SK-N-SH (cell line): Measurements from ENCODE around the gene TAF1B. TPM values are rescaled to one million over a fixed set of nuclear protein-coding genes. Genes with fewer than 3 reads are reported as not detected.
A peak's percentile ranks its signal among the peaks of the same experiment; 100 is the strongest.

ENCODE experiments used
- CTCF ChIA-PET: fragments of 300-600, 350-600 bp; formaldehyde crosslinking; extraction: SDS; loops from one replicate; lab custom pipeline; 2021; lab: Yijun Ruan, JAX
- POLR2A ChIA-PET: fragments of 350-600 bp; sonication (Branson Sonifier 250); formaldehyde crosslinking; extraction: SDS; loops from one replicate; lab custom pipeline; 2020; ENCODE audit warnings: antibody characterized with exemption, inconsistent platforms; lab: Yijun Ruan, JAX
- DNase-seq: peaks from one replicate; pipeline ENCODE4 v3.0.0; 2012
- H2AFZ ChIP-seq: fragments of 200-600 bp; sonication (generic); 2 replicates; pipeline ENCODE4 v1.8.1; 2016; ENCODE audit warnings: antibody characterized with exemption, mild to moderate bottlenecking, low read depth
- H3F3A ChIP-seq: fragments of 200-600 bp; sonication (generic); replicated peaks from 2 replicates; pipeline ENCODE3; 2016; ENCODE audit warnings: antibody characterized with exemption, mild to moderate bottlenecking; ENCODE audit not compliant: insufficient read depth
- H3K27ac ChIP-seq, 2 experiments: fragments of 200-500 bp in 1 of 2; fragments of 200-600 bp in 1 of 2; sonication (Bioruptor generic) in 1 of 2; sonication (generic), shearing (Covaris generic) in 1 of 2; 2 replicates each; pipeline versions ENCODE4 v1.5.1 to v1.6.1; 2014 to 2016; ENCODE audit warnings: low read depth in 2 of 2, inconsistent platforms in 1 of 2, low read length in 1 of 2, mild to moderate bottlenecking in 1 of 2, mixed read lengths in 1 of 2
- H3K27me3 ChIP-seq: fragments of 200-600 bp; sonication (generic), shearing (Covaris generic); 2 replicates; pipeline ENCODE4 v1.6.1; 2016; ENCODE audit warnings: mixed run types; ENCODE audit not compliant: insufficient read depth
- H3K36me3 ChIP-seq, 2 experiments: fragments of 200-500 bp in 1 of 2; fragments of 200-600 bp in 1 of 2; sonication (Bioruptor generic) in 1 of 2; sonication (generic) in 1 of 2; replicated peaks in 1 of 2; 2 replicates each; pipeline versions ENCODE3 to v1.5.1; 2014 to 2016; ENCODE audit warnings: low read length in 1 of 2, mild to moderate bottlenecking in 1 of 2; ENCODE audit not compliant: insufficient read depth in 2 of 2, control insufficient read depth in 1 of 2
- H3K4me1 ChIP-seq, 2 experiments: fragments of 200-500 bp in 1 of 2; fragments of 200-600 bp in 1 of 2; sonication (Bioruptor generic) in 1 of 2; sonication (generic), shearing (Covaris generic) in 1 of 2; 2 replicates each; pipeline versions ENCODE4 v1.5.1 to v1.6.1; 2014 to 2016; ENCODE audit warnings: low read depth in 1 of 2, low read length in 1 of 2, mixed run types in 1 of 2; ENCODE audit not compliant: insufficient read depth in 2 of 2, control insufficient read depth in 1 of 2
- H3K4me2 ChIP-seq: fragments of 200-600 bp; sonication (generic), shearing (Covaris generic); 2 replicates; pipeline ENCODE4 v1.6.1; 2017; ENCODE audit warnings: mixed run types
- H3K4me3 ChIP-seq, 2 experiments: fragments of 200-500 bp in 1 of 2; fragments of 200-600 bp in 1 of 2; sonication (Bioruptor generic) in 1 of 2; sonication (generic), shearing (Covaris generic) in 1 of 2; 2 replicates each; pipeline versions ENCODE4 v1.5.1 to v1.8.1; 2014 to 2016; ENCODE audit warnings: low read depth in 2 of 2, inconsistent platforms in 1 of 2, low read length in 1 of 2, mild to moderate bottlenecking in 1 of 2, mixed read lengths in 1 of 2, moderate library complexity in 1 of 2
- H3K79me2 ChIP-seq: fragments of 200-600 bp; sonication (generic); 2 replicates; pipeline ENCODE4 v1.8.1; 2017; ENCODE audit warnings: mild to moderate bottlenecking; ENCODE audit not compliant: insufficient read depth
- H3K9ac ChIP-seq: fragments of 200-600 bp; sonication (generic); 2 replicates; pipeline ENCODE4 v1.6.1; 2017; ENCODE audit warnings: mixed run types
- H3K9me2 ChIP-seq: fragments of 200-600 bp; sonication (generic); 2 replicates; pipeline ENCODE4 v1.6.1; 2017; ENCODE audit warnings: mixed run types
- H3K9me3 ChIP-seq: fragments of 200-600 bp; sonication (generic); 2 replicates; pipeline ENCODE4 v1.6.1; 2017; ENCODE audit warnings: mixed run types, mild to moderate bottlenecking, moderate library complexity
- H4K20me1 ChIP-seq: fragments of 200-600 bp; sonication (generic); 2 replicates; pipeline ENCODE4 v1.6.1; 2017; ENCODE audit warnings: mild to moderate bottlenecking, mixed run types; ENCODE audit not compliant: insufficient read depth
- CHD2 ChIP-seq: fragments of 150-350 bp; IDR thresholded peaks from 2 replicates; pipeline ENCODE4 v1.6.1; 2018; ENCODE audit warnings: low read length; ENCODE audit not compliant: partially characterized antibody
- ELF1 ChIP-seq: IDR thresholded peaks from 2 replicates; pipeline ENCODE4 v1.4.0; 2012
- EP300 ChIP-seq, 2 experiments: IDR thresholded peaks; 2 replicates each; pipeline versions ENCODE4 v1.4.0 to v1.6.1; 2012; ENCODE audit warnings: borderline replicate concordance in 1 of 2, low read depth in 1 of 2, low read length in 1 of 2
- EZH2phosphoT487 ChIP-seq: fragments of 200-600 bp; sonication (generic); IDR thresholded peaks from 2 replicates; pipeline ENCODE4 v1.6.1; 2017; ENCODE audit warnings: low read depth, mixed run types, mild to moderate bottlenecking, antibody characterized with exemption, moderate library complexity, borderline replicate concordance
- FOSL2 ChIP-seq: IDR thresholded peaks from 2 replicates; pipeline ENCODE4 v1.4.0; 2012; ENCODE audit warnings: low read depth, mild to moderate bottlenecking, moderate library complexity, borderline replicate concordance
- FOXJ3 ChIP-seq: sonication (generic); formaldehyde crosslinking; IDR thresholded peaks from 2 replicates; pipeline ENCODE4 v1.5.1; 2020; ENCODE audit warnings: mild to moderate bottlenecking, missing genetic modification reagents
- GABPA ChIP-seq: IDR thresholded peaks from 2 replicates; pipeline ENCODE4 v1.4.0; 2012; ENCODE audit warnings: low read depth, mild to moderate bottlenecking
- GATA2 ChIP-seq: sonication (generic); formaldehyde crosslinking; IDR thresholded peaks from 2 replicates; pipeline ENCODE4 v1.5.0; 2020; ENCODE audit warnings: mild to moderate bottlenecking, missing genetic modification reagents
- POLR2AphosphoS5 ChIP-seq: IDR thresholded peaks from 2 replicates; pipeline ENCODE4 v1.6.1; 2012; ENCODE audit warnings: low read depth, low read length
- RAD21 ChIP-seq: IDR thresholded peaks from 2 replicates; pipeline ENCODE4 v1.6.1; 2012; ENCODE audit warnings: mild to moderate bottlenecking, low read length
- RFX5 ChIP-seq: IDR thresholded peaks from 2 replicates; pipeline ENCODE4 v1.6.1; 2012; ENCODE audit warnings: mild to moderate bottlenecking, improper control_type of control experiment, low read length
- SIN3A ChIP-seq: IDR thresholded peaks from 2 replicates; pipeline ENCODE4 v1.6.1; 2012; ENCODE audit warnings: low read depth, mild to moderate bottlenecking, low read length, moderate library complexity, borderline replicate concordance
- TAF1 ChIP-seq: IDR thresholded peaks from 2 replicates; pipeline ENCODE4 v1.6.1; 2012; ENCODE audit warnings: low read depth, mild to moderate bottlenecking, low read length, moderate library complexity, borderline replicate concordance
- TCF12 ChIP-seq: IDR thresholded peaks from 2 replicates; pipeline ENCODE4 v1.4.0; 2012
- YY1 ChIP-seq: IDR thresholded peaks from 2 replicates; pipeline ENCODE4 v1.4.0; 2012; ENCODE audit warnings: low read depth, mild to moderate bottlenecking
- WGBS: methylation state at CpG from one replicate; pipeline ENCODE4 v1.1.6; 2017; ENCODE audit warnings: low lambda C conversion rate; 5-methylcytosine and 5-hydroxymethylcytosine counted together
- polyA plus RNA-seq, 3 experiments: library from polyadenylated mRNA; depleted of rRNA; stranded (reverse); fragments of >200 nt; gene quantifications; 2 replicates each; pipeline ENCODE4 v1.2.3, GENCODE V29; 2012
- TF ChIP-seq, protein P1 (sequence below): fragments of 200-600 bp; sonication (generic); IDR thresholded peaks from 2 replicates; pipeline ENCODE4 v1.6.1; 2017; ENCODE audit warnings: antibody characterized with exemption, mild to moderate bottlenecking, moderate library complexity
- TF ChIP-seq, protein P2 (sequence below): IDR thresholded peaks from 2 replicates; pipeline ENCODE4 v1.4.0; 2012; ENCODE audit warnings: low read depth
- TF ChIP-seq, protein P3 (sequence below): IDR thresholded peaks from 2 replicates; pipeline ENCODE4 v1.4.0; 2012; ENCODE audit warnings: low read depth, borderline replicate concordance
- TF ChIP-seq, protein P4 (sequence below): fragments of 150-350 bp; IDR thresholded peaks from 2 replicates; pipeline ENCODE4 v1.6.1; 2016; ENCODE audit warnings: mild to moderate bottlenecking, low read depth, low read length

TAF1B gene
- polyA plus RNA-seq, 1 of the 3 experiments (the other 2 are of a cell fraction) = 7.8 TPM

DNA sequence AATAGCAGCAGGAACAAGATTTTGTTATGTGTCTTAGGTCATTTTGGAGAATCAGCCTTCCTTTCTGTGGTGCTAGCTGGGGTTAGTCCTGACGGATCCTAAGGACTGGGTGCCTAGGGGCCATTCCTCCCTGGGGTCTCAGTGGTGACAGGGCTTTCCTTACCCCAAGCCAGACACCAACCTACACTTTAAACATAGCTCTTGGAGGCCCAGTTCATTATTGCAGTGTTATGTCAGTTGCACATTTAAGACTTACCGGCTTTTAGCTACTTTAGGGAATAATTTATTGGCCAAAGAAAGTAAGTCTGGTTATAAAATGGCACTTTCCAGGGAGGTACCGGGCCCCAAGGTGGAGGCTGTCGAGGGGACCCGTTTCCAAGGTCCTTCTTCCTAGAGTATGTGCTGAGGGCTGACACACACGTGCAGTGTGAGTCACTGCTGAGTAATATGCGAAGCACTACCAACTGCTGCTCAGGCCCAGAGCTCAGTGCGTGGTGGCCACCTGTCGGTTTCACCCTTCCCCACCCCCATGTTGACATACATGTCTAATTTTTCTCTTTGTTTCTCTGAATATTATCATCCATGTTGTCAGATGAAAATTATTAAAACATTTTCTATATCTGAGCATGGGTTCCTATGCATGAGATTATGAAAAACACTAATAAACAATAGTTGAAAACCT, 71.3 kb downstream of the TAF1B start (continued):
- TF ChIP-seq, protein P1, sequence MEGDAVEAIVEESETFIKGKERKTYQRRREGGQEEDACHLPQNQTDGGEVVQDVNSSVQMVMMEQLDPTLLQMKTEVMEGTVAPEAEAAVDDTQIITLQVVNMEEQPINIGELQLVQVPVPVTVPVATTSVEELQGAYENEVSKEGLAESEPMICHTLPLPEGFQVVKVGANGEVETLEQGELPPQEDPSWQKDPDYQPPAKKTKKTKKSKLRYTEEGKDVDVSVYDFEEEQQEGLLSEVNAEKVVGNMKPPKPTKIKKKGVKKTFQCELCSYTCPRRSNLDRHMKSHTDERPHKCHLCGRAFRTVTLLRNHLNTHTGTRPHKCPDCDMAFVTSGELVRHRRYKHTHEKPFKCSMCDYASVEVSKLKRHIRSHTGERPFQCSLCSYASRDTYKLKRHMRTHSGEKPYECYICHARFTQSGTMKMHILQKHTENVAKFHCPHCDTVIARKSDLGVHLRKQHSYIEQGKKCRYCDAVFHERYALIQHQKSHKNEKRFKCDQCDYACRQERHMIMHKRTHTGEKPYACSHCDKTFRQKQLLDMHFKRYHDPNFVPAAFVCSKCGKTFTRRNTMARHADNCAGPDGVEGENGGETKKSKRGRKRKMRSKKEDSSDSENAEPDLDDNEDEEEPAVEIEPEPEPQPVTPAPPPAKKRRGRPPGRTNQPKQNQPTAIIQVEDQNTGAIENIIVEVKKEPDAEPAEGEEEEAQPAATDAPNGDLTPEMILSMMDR = peak; percentile 45
- TF ChIP-seq EZH2phosphoT487 (no peak), RFX5 (no peak), RAD21 (no peak), CHD2 (no peak), SIN3A (peak; percentile 85; the same call in 1 of the 2 replicates), POLR2AphosphoS5 (peak; percentile 68; the same call in 1 of the 2 replicates), GABPA (no peak), FOXJ3 (CRISPR knock-in tag) (no peak), EP300 (IDR thresholded peaks at IDR 0.05; ENCODE audit: borderline replicate concordance in 1 of 2, low read depth in 1 of 2, low read length in 1 of 2) (0 out of 4 replicates have a peak, but pooled peaks of 1 of the 2 experiments have one; percentile 27), ELF1 (no peak)
- TF ChIP-seq, protein P2, sequence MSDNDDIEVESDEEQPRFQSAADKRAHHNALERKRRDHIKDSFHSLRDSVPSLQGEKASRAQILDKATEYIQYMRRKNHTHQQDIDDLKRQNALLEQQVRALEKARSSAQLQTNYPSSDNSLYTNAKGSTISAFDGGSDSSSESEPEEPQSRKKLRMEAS = peak; percentile 98
- TF ChIP-seq, protein P3, sequence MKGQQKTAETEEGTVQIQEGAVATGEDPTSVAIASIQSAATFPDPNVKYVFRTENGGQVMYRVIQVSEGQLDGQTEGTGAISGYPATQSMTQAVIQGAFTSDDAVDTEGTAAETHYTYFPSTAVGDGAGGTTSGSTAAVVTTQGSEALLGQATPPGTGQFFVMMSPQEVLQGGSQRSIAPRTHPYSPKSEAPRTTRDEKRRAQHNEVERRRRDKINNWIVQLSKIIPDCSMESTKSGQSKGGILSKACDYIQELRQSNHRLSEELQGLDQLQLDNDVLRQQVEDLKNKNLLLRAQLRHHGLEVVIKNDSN = peak; percentile 46; the same call in 1 of the 2 replicates
- TF ChIP-seq, protein P4, sequence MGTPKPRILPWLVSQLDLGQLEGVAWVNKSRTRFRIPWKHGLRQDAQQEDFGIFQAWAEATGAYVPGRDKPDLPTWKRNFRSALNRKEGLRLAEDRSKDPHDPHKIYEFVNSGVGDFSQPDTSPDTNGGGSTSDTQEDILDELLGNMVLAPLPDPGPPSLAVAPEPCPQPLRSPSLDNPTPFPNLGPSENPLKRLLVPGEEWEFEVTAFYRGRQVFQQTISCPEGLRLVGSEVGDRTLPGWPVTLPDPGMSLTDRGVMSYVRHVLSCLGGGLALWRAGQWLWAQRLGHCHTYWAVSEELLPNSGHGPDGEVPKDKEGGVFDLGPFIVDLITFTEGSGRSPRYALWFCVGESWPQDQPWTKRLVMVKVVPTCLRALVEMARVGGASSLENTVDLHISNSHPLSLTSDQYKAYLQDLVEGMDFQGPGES = no peak

DNA sequence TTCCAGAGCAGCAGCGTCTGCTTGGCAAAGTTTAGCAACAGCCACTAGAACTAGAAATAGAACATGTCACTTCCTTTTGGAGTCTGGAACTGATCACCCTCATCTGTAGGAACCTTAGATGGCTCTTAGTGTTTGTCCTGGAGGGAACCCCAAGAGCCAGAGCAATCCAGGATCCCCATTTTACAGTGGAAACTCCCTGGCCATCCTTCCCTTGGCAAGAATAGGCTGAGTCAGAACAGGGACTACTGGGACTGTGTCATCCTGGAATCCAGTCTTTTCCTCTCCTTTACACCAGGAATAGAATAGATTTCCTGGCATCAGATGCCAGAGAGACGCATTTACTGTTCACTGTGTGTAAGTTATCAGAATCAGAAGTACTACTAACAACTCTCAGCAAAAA, 75.0 kb downstream of the TAF1B start:
- Histone ChIP-seq H3K9me3 (no peaks in the 10 kb centered on the region), H2AFZ (no peak overlapping the region), H3K9me2 (no peaks in the 10 kb centered on the region), H3K9ac (no peak overlapping the region), H4K20me1 (no peaks in the 10 kb centered on the region), H3K27ac (peak overlapping the region in 1 of 2 experiments; percentile 9; a peak in 2 of 4 replicates), H3F3A (no peaks in the 10 kb centered on the region), H3K4me1 (peaks cover 0 to 14% of the 10 kb centered on the region in 2 experiments; a peak in 2 of 4 replicates), H3K27me3 (no peaks in the 10 kb centered on the region), H3K36me3 (peaks cover 50 to 65% of the 10 kb centered on the region in 2 experiments), H3K79me2 (no peaks in the 10 kb centered on the region; the same call in 1 of the 2 replicates), H3K4me3 (no peak overlapping the region), H3K4me2 (no peak overlapping the region)
- TF ChIP-seq GATA2 (no peak), YY1 (no peak), EP300 (IDR thresholded peaks at IDR 0.05; ENCODE audit: borderline replicate concordance in 1 of 2, low read depth in 1 of 2, low read length in 1 of 2) (no peak), TAF1 (no peak), FOSL2 (peak; percentile 14; the same call in 1 of the 2 replicates), TCF12 (0 out of 2 replicates have a peak, but pooled peaks have one; percentile 20)
- TF ChIP-seq, protein P1 = no peak
- ChIA-PET POLR2A (no interaction called here), CTCF (interaction anchor here (1.0 to 1.2 kb wide), 2 partner anchors 104 to 119 kb away, joined by 3 to 4 read pairs; no protein-coding TSS in a partner anchor)
- 67% methylated on average over 2 of the region's 2 CpGs for WGBS
- DNase-seq = no peak
